ENCODE measurements around the gene GNG4. TPM values are rescaled to one million over a fixed set of nuclear protein-coding genes. Genes with fewer than 3 reads are reported as not detected.
"Not testable (repeated sequence)": the region's sequence is repeated elsewhere in the genome, so short reads cannot be mapped to it uniquely, and the experiment has no call there.

The GNG4 gene
- total RNA-seq, 8 experiments from 2014 or later = 0.87 to 61.0 (median 33.2) TPM

DNA sequence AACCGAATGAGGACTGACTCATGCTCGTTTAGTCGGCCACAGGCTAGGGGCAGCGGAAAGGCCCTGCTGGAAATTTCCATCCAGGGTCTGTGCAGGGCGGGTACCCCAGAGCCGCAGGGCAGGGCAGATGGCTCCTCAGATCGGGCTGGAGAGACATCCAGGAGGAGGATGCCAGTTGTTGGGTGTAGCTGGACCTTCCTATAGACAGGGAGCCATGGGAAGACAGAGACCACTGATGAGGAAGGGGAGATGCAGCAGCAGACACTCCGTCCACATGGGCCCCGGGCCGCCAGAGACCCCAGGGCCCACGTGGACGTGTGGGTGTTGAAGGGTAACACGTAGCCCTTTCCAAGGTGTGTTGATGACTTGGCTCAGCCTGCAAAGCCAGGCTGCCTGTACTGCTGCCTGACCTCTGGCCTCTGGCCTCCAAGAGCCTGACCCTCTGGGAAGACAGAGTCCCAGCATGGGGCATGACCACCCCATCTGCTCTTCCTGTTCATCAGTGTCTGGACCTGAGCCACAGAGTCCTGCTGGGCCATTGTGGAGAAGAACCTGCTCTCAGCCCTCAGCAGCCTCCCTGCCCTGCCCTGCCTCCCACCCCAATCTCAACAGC lies 4.8 kb downstream of the GNG4 start:
- in situ Hi-C loops (cut with MboI; ENCODE audit: low pct_unique_long_range_greater_than_20kb in 2 of 9, low sequenced_read_pairs in 9 of 9, unreplicated experiment in 9 of 9) = no loop called here
- Histone ChIP-seq H3K4me1 (replicated peaks in 1 of 2) (peaks cover 11 to 26% of the 10 kb centered on the region in 2 donors), H3K27ac (no peak overlapping the region), H3K4me3 (no peak overlapping the region)
- 57 to 96% (median 90%) methylated on average over 2 to 11 of the region's 13 CpGs; no CpG with 5 or more reads in 3 of the 10 experiments for WGBS, 10 experiments
- no peak for ATAC-seq (replicated peaks in 6 of 8)

DNA sequence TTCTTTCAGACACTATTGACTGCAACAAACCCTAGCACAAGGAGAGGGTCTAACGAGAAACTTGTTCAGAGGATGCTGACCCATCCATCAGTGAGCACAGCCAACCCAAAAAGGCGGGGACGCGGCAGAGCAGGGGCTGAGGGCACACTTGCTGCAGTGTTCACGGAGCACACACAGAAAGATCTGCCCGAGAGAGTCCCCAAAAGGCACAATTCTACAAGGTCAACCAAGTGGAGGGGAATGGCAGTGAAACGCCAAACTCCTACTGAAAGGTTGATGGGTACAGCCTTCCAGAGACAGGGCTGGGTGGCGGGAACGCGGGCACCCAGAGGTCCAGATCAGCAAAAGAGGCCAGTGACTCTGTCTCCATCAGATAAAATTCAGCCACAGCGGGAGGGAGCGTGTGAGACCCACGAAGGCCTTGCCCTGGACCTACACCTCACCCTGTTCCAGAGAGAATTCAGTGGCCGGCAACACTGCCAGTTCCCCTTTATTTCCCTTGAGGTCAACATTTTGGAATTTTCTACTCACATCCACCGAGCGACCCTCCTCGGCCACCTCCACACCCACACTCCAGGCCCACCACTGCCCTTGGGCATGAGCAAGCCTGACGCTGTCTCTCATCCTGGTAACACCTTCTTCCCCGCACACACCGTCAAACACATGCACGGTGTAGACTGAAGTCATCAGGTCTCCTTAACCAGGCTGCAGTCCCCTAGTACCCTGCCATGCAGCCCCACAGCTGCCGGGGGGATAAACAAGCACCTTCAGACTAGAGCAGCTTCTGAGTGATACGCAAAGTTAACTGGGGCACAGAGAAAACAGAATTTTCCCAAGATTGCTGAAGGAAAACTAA lies 5.5 kb downstream of the GNG4 start:
- H3K27ac ChIP-seq = no peak overlapping the region
- in situ Hi-C loops (cut with MboI; ENCODE audit: low pct_unique_long_range_greater_than_20kb in 2 of 9, low sequenced_read_pairs in 9 of 9, unreplicated experiment in 9 of 9) = no loop called here
- no peak for ATAC-seq (replicated peaks in 6 of 8)
- H3K4me1 ChIP-seq (replicated peaks in 1 of 2) = peaks cover 11 to 26% of the 10 kb centered on the region in 2 donors
- H3K4me3 ChIP-seq = no peak overlapping the region
- 61 to 100% (median 89%) methylated on average over 1 to 21 of the region's 23 CpGs for WGBS, 10 experiments

DNA sequence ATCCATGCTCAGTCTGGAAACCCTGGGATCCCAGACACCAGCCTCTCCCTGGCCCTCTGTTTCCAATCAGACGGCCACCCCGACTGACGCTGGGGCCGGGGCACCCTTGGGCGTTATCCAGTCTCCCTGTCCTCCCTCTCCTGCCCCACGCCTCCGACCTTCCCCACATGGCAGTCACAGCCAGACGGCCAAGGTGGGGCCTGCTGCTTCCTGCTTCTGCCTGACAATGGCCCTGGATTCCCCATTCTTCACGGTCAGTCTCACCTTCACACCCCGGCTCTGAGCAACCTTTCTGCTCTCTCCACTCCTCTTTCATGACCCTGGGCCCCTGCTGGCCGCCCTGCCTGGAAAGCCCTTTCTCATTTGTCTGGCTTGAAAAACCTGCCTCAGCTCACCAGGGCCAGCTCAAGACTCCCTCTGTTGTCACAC lies 6.6 kb downstream of the GNG4 start:
- in situ Hi-C loops (cut with MboI; ENCODE audit: low pct_unique_long_range_greater_than_20kb in 2 of 9, low sequenced_read_pairs in 9 of 9, unreplicated experiment in 9 of 9) = no loop called here
- Histone ChIP-seq H3K4me1 (replicated peaks in 1 of 2) (peaks cover 9 to 23% of the 10 kb centered on the region in 2 donors), H3K27ac (peak overlapping the region in 1 of 2 donors; percentile 83), H3K4me3 (no peak overlapping the region)
- 27 to 68% (median 57%) methylated on average over 4 to 7 of the region's 11 CpGs; no CpG with 5 or more reads in 5 of the 10 experiments for WGBS, 10 experiments
- ATAC-seq (replicated peaks in 6 of 8) = peak in 6 of 8 experiments; percentile 18 to 53 (median 39)

DNA sequence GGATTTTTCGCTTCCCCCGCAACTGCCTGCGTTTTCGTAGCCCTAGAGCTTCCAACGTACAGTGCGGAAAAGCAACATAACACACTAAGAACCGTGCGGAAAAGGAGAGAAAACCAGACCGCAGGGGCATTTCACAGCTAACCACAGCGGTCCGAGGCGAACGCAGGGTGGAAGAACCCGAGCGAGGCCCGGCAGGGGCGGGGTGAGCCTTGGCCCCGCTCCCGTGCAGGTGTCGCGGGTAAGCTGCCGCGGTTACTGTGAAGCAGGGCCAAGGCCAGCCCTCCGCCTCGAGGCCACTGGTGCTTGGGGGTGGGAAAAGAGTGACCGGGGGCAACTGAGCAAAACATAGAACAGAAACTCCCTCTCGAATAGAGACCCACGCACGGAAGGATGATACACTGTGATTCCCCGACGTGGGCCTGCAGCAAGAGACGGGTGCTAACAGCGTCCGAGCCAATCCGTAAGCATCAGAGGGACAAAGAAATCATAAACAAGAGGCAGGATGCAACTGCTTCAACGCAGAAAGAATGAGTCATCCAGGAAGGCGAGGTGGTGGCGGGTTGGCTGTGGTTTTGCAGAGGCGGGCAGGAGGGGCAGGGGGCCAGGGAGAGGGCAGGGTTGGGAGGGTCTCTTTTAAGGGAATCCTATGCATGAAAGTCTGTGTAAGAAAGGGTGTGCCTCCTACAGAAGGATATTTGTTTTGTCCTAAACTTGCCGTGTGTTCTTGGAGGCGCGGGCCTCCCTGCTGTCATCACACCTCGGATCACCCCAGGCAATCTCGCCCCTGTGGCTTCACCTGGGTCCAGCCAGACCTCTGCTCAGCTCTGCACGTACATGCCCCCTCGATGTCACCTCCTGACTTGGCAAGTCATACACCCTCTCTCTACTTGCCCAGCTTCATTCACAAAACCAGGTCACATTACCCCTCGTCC lies 7.3 kb downstream of the GNG4 start:
- no peak overlapping the region for H3K4me3 ChIP-seq
- 24 to 100% (median 70%) methylated on average over 1 to 36 of the region's 47 CpGs; no CpG with 5 or more reads in 1 of the 10 experiments for WGBS, 10 experiments
- ATAC-seq (replicated peaks in 6 of 8) = peak; percentile 61 to 93 (median 88)
- H3K27ac ChIP-seq = peak overlapping the region in 1 of 2 donors; percentile 83
- in situ Hi-C loops (cut with MboI; ENCODE audit: low pct_unique_long_range_greater_than_20kb in 2 of 9, low sequenced_read_pairs in 9 of 9, unreplicated experiment in 9 of 9) = no loop called here
- peaks cover 6 to 22% of the 10 kb centered on the region in 2 donors for H3K4me1 ChIP-seq (replicated peaks in 1 of 2)

DNA sequence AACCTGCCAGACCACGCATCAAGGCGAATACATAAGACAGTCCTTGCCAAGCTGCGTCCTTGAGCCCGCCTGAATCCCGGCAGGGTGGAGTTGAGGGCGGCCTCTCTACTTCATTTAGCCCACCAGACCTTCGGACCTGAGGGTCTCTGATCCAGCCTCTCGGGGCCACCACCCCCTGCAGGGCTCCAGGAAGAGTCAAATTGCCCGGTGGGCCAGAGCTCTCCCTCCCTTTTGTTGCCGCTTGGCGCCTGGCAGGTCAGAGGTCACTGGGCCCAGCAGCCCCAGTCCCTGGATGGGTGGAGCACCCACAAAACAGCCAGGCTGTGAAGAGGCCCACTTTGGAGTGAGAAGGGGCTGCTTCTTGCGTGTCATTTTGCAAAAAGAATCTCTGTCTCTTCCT lies 9.0 kb downstream of the GNG4 start:
- 0 to 100% (median 80%) methylated on average over 1 to 11 of the region's 12 CpGs; no CpG with 5 or more reads in 3 of the 10 experiments for WGBS, 10 experiments
- no peak overlapping the region for H3K4me3 ChIP-seq
- no peak for ATAC-seq (replicated peaks in 6 of 8)
- H3K27ac ChIP-seq = no peak overlapping the region
- H3K4me1 ChIP-seq (replicated peaks in 1 of 2) = peaks cover 6 to 22% of the 10 kb centered on the region in 2 donors
- in situ Hi-C loops (cut with MboI; ENCODE audit: low pct_unique_long_range_greater_than_20kb in 2 of 9, low sequenced_read_pairs in 9 of 9, unreplicated experiment in 9 of 9) = no loop called here

DNA sequence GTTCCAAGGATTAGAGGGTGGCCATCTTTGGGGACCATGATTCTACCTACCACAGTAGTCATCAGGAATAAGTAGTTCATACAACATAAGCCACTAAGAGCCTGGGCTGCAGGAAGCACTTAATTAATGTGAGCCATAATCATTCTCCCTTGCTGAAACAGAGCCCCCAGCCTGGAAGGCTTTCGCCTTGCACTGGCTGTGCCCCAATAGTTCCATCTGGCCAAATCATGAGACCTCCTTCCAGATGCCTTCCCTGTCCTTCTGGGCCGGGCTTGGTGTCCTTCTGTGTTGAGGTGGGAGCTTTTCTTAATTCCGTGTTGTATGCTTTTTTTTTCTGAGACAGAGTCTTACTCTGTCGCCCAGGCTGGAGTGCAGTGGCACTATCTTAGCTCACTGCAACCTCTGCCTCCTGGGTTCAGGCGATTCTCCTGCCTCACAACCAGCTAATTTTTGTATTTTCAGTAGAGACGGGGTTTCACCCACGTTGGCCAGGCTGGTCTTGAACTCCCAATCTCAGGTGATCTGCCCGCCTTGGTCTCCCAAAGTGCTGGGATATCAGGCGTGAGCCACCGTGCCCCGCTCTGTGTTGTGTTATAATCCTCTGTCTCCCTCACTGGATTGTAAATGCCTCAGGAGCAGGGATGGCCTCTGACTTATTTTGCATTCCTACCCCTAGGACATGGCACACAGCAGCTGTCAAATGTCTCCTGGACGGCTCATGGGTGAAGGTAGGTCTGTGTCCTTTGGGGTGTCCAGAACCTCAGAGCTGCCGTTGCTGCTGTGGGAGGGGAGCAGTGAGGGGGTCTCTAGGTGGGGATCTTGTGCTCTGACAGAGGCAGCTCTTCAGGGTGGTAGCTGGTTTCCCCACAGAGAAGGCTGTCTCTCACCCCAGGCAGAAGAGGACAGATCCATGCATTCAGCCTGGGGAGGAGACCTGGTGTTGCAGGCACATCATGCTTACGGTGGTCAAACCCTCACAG lies 10.1 kb downstream of the GNG4 start:
- no peak overlapping the region for H3K4me3 ChIP-seq
- H3K4me1 ChIP-seq (replicated peaks in 1 of 2) = peaks cover 6 to 22% of the 10 kb centered on the region in 2 donors
- WGBS, 10 experiments = 68 to 100% (median 79%) methylated on average over 1 to 12 of the region's 14 CpGs; no CpG with 5 or more reads in 3 of the 10 experiments
- no peak overlapping the region for H3K27ac ChIP-seq
- in situ Hi-C loops (cut with MboI; ENCODE audit: low pct_unique_long_range_greater_than_20kb in 2 of 9, low sequenced_read_pairs in 9 of 9, unreplicated experiment in 9 of 9) = no loop called here
- peak in 1 of 8 experiments; percentile 27 for ATAC-seq (replicated peaks in 6 of 8)

DNA sequence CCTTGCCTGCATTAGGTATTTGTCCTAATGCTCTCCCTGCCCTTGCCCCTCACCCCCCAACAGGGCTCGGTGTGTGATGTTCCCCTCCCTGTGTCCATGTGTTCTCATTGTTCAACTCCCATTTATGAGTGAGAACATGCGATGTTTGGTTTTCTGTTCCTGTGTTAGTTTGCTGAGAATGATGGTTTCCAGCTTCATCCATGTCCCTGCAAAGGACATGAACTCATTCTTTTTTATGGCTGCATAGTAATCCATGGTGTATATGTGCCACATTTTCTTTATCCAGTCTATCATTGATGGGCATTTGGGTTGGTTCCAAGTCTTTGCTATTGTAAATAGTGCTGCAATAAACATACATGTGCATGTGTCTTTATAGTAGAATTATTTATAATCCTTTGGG lies 11.0 kb downstream of the GNG4 start:
- in situ Hi-C loops (cut with MboI; ENCODE audit: low pct_unique_long_range_greater_than_20kb in 2 of 9, low sequenced_read_pairs in 9 of 9, unreplicated experiment in 9 of 9); H3K4me3 ChIP-seq; H3K27ac ChIP-seq; ATAC-seq (replicated peaks in 6 of 8): not testable (repeated sequence)
- 100% methylated on average over 1 of the region's 2 CpGs; no CpG with 5 or more reads in 9 of the 10 experiments for WGBS, 10 experiments
- peaks cover 6 to 21% of the 10 kb centered on the region in 2 donors for H3K4me1 ChIP-seq (replicated peaks in 1 of 2)

DNA sequence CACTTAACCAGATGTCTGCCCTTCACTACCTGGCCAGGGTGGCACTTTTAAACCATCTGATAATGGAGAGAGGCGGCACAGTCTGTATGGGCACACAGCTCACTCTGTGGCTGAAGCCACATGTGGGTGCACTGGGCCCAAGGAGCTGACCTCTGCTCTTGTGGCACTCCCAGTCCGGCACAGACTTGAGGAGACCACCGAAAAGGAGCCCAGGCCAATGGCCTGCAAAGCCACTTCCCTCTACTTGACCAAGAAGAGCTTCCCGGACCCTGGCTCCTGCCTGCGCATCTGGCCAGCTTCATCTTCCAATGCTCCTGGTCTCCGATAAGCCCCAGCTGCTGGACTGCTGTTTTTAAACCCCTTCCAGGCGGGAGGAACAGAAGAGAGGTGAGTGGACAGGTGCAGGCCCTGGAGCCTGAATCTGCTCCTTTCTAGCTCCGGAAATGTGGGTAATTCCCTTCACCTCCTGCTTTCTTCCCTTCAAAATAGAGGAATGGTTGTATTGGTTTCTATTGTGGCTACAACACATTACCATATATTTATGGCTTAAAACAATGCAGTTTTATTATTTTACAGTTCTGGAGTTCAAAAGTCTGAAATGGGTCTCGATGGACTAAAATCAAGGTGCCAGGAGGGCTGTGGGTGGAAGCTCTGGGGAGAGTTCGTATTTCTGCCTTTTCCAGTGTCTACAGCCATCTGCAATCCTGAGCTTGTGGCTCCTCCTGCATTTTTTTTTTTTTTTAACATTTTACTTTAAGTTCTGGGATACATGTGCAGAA lies 11.6 kb downstream of the GNG4 start:
- Histone ChIP-seq H3K4me3 (no peak overlapping the region), H3K4me1 (replicated peaks in 1 of 2) (peaks cover 2 to 14% of the 10 kb centered on the region in 2 donors), H3K27ac (no peak overlapping the region)
- no peak for ATAC-seq (replicated peaks in 6 of 8)
- 40 to 100% (median 81%) methylated on average over 1 to 10 of the region's 10 CpGs; no CpG with 5 or more reads in 1 of the 10 experiments for WGBS, 10 experiments
- in situ Hi-C loops (cut with MboI; ENCODE audit: low pct_unique_long_range_greater_than_20kb in 2 of 9, low sequenced_read_pairs in 9 of 9, unreplicated experiment in 9 of 9) = no loop called here

DNA sequence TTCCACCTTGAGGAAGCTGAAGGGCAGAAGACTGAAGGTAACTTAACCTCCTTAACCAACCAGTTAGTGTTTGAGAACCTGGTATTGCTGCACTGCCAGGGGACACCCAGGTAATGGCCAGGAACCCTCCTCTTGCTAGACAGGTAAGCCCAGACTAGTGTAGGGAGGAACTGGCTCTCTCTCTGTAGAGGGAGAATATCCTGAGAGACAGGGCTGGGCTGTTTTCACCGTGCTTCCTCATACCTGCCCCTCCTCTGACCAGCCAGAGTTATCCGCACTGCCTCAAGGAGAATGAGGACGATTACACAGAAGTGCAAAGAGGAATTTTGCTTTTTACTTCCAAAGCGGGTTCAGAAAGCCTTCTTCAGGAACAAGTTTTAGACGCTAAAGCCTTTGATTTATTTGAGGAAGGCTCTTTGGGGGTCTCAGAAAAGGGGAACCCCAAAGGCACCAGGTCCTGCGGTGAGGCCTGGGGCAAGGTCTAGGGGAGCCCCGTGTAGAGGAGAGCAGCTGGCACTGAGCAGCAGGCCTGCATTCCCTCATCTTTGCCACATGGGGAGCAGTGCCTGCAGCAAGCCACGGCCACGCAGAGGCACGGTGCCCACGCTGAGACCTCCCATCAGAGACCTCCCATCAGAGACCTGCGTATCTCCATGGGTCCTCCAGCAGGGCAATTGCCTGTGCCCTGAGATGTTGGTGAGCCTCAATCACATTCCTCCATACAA lies 13.5 kb downstream of the GNG4 start:
- Histone ChIP-seq H3K27ac (no peak overlapping the region), H3K4me1 (replicated peaks in 1 of 2) (peaks cover 2 to 3% of the 10 kb centered on the region in 2 donors), H3K4me3 (no peak overlapping the region)
- in situ Hi-C loops (cut with MboI; ENCODE audit: low pct_unique_long_range_greater_than_20kb in 2 of 9, low sequenced_read_pairs in 9 of 9, unreplicated experiment in 9 of 9) = no loop called here
- peak in 1 of 8 experiments; percentile 39 for ATAC-seq (replicated peaks in 6 of 8)
- 67 to 100% (median 88%) methylated on average over 2 to 10 of the region's 12 CpGs; no CpG with 5 or more reads in 4 of the 10 experiments for WGBS, 10 experiments

DNA sequence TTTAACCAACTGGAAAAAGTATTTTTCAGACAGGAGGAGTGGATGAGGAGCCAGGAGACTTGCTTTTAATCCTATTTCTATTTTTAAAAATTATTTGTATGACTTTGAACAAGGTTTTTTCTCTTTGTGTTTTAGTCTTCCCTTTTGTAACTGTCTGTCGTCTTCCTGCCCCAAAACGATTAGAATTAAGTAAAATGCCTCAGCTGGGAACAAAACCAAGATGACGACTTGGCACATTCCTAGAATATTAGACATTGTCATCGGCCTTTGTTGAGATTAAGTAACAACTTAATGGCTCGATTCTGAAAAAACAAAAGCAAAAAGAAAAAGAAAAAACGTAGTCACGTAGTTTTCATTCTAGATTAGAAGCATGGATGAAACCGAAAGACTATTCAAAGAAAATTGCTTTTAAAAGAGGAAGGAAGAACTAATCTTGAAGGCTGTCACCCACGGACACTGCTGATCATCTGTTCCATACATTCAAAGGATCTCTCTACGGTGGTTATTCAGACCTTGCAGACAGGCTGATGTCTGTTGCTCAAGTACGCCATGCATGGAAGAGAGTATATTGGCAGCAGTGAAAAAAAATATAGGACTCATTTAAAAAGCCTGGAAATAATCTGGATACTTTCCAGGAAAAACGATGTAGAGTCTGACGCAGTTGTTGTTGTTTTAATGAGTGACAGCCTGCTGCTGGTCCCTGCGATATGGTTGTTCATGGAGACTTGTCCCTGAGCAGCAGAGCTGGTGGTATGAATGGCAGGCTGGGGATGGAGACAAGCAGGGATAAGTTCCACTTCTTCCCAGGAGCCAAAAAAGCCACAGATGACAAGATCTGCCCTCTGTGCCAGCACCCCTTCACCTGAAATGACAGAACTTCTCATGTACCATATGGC lies 16.8 kb downstream of the GNG4 start:
- H3K4me1 ChIP-seq (replicated peaks in 1 of 2) = peaks cover 2 to 3% of the 10 kb centered on the region in 2 donors
- H3K27ac ChIP-seq = no peak overlapping the region
- WGBS, 10 experiments = 6 to 79% (median 64%) methylated on average over 6 to 14 of the region's 14 CpGs
- peak in 3 of 8 experiments; percentile 62 to 74 (median 73) for ATAC-seq (replicated peaks in 6 of 8)
- in situ Hi-C loops (cut with MboI; ENCODE audit: low pct_unique_long_range_greater_than_20kb in 2 of 9, low sequenced_read_pairs in 9 of 9, unreplicated experiment in 9 of 9) = no loop called here
- no peak overlapping the region for H3K4me3 ChIP-seq
